Neural crest cell (in vitro differentiated cells): ENCODE measurements around the gene ADCY5. TPM values are rescaled to one million over a fixed set of nuclear protein-coding genes. Genes with fewer than 3 reads are reported as not detected.

Source experiments
- DNase-seq: peaks from one replicate; pipeline ENCODE4 v3.0.0; 2021; ENCODE audit warnings: low read depth, mixed read lengths, low spot score
- H3K27ac Mint-ChIP-seq: one replicate; pipeline ENCODE4 v1.8.0; 2021; ENCODE audit warnings: mild to moderate bottlenecking, mixed read lengths; ENCODE audit not compliant: unreplicated experiment
- H3K27me3 Mint-ChIP-seq: 2 replicates; pipeline ENCODE4 v1.8.0; 2021; ENCODE audit warnings: low read depth, mild to moderate bottlenecking, mixed read lengths
- H3K36me3 Mint-ChIP-seq: 2 replicates; pipeline ENCODE4 v1.8.0; 2021; ENCODE audit warnings: low read depth, mild to moderate bottlenecking, mixed read lengths
- H3K4me1 Mint-ChIP-seq: 2 replicates; pipeline ENCODE4 v1.8.0; 2021; ENCODE audit warnings: mixed read lengths
- H3K4me3 Mint-ChIP-seq: one replicate; pipeline ENCODE4 v1.8.0; 2021; ENCODE audit warnings: mild to moderate bottlenecking, mixed read lengths
- H3K9me3 Mint-ChIP-seq: 2 replicates; pipeline ENCODE4 v1.8.0; 2021; ENCODE audit warnings: mixed read lengths
- CTCF ChIP-seq: fragments of 200-600 bp; sonication (generic); conservative IDR thresholded peaks from 2 replicates; pipeline ENCODE4 v1.5.0; 2021; ENCODE audit warnings: antibody characterized with exemption, mild to moderate bottlenecking
- total RNA-seq: library from RNA; stranded (reverse); gene quantifications from 2 replicates; pipeline ENCODE4 v1.2.1, GENCODE V29; 2021

The ADCY5 gene
- total RNA-seq, 1 donor from 2014 or later, result 2.2 TPM

GRCh38 chr3:123297627-123297899 lies 151.3 kb downstream of the ADCY5 start:
- H3K9me3 Mint-ChIP-seq, result no peaks in the 10 kb centered on the region
- no peak overlapping the region for H3K4me3 Mint-ChIP-seq
- no peak for DNase-seq
- H3K27me3 Mint-ChIP-seq, result no peaks in the 10 kb centered on the region
- no peaks in the 10 kb centered on the region for H3K4me1 Mint-ChIP-seq
- no peak overlapping the region for H3K27ac Mint-ChIP-seq
- no peak for TF ChIP-seq CTCF
- no peaks in the 10 kb centered on the region for H3K36me3 Mint-ChIP-seq

- TF ChIP-seq CTCF, result no peak
- Mint-ChIP-seq H3K27ac (no peak overlapping the region), H3K9me3 (no peaks in the 10 kb centered on the region)
Observed at GRCh38 chr3:123296836-123297626, 151.9 kb downstream of the ADCY5 start.

GRCh38 chr3:123296261-123296660 lies 152.6 kb downstream of the ADCY5 start:
- no peak overlapping the region for H3K4me3 Mint-ChIP-seq
- no peak for DNase-seq
- H3K36me3 Mint-ChIP-seq, result no peaks in the 10 kb centered on the region
- no peaks in the 10 kb centered on the region for H3K27me3 Mint-ChIP-seq
- H3K4me1 Mint-ChIP-seq, result no peaks in the 10 kb centered on the region
- no peaks in the 10 kb centered on the region for H3K9me3 Mint-ChIP-seq
- no peak overlapping the region for H3K27ac Mint-ChIP-seq
- TF ChIP-seq CTCF, result no peak

More at GRCh38 chr3:123296836-123297626, 151.9 kb downstream of the ADCY5 start:
- H3K27me3 Mint-ChIP-seq, result no peaks in the 10 kb centered on the region
- no peaks in the 10 kb centered on the region for H3K36me3 Mint-ChIP-seq
- no peaks in the 10 kb centered on the region for H3K4me1 Mint-ChIP-seq
- DNase-seq, result no peak
- H3K4me3 Mint-ChIP-seq, result no peak overlapping the region

DNA sequence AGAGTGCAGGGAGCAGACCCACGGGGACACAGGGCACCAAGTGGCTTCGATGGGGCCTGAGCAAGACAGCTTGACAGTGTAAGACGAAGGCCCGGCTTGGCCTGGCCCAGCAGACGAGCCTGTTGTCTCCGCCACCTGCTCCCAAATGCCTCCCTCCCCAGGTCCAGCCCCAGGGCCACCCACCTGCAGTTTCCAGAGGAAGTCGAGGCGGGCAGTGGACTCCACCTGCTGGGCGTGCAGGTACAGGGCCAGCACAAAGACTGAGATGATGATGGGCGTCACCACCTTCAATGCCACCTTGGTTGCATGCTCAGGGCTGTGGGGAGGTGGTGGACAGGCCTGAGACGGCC lies 153.0 kb downstream of the ADCY5 start:
- H3K27ac Mint-ChIP-seq, result no peak overlapping the region
- no peaks in the 10 kb centered on the region for H3K27me3 Mint-ChIP-seq
- no peaks in the 10 kb centered on the region for H3K9me3 Mint-ChIP-seq
- no peak for DNase-seq
- TF ChIP-seq CTCF, result no peak
- H3K4me3 Mint-ChIP-seq, result no peak overlapping the region
- no peaks in the 10 kb centered on the region for H3K4me1 Mint-ChIP-seq
- no peaks in the 10 kb centered on the region for H3K36me3 Mint-ChIP-seq

DNA sequence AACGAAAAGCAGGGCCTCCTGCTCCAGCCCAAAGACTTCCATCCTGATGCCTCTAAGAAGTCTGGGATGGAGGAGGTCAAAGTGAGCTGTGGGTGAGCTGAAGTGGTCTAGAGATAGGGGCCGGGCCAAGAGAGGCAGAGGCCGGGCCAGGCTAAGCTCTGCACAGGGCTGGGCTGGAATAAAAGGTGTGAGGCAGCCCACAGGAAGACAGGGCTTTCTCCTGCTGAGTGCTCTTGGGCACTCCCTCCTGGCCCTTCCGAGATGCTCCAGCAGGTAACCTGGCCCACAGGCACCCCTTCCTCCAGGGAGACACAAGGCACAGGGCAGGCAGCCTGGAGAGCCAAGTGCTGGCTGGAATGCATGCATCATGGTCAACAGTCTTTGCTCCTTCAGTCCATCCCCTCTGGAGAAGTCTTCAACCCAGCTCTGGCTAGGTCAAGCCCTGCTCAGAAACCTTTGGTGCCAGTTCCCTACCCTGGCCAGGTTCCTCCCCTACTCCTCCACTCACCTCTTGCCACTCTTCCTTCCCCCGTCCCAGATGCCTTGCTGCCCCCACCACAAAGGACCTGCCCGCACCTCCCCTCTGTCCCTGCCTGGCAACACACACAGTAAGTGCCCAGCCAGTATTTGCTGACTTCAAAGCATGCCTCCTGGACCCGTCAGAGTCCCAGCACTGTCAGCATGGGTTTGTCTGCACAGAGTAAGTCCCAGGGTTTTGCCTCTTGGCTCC lies 153.6 kb downstream of the ADCY5 start:
- Mint-ChIP-seq H3K27me3 (no peaks in the 10 kb centered on the region), H3K4me3 (no peak overlapping the region)

More for the DNA sequence above, 153.6 kb downstream of the ADCY5 start:
- Mint-ChIP-seq H3K4me1 (no peaks in the 10 kb centered on the region), H3K27ac (no peak overlapping the region), H3K9me3 (no peaks in the 10 kb centered on the region), H3K36me3 (no peaks in the 10 kb centered on the region)
- no peak for TF ChIP-seq CTCF
- DNase-seq, result no peak
